ENCODE measurements around the gene BANP. TPM values are rescaled to one million over a fixed set of nuclear protein-coding genes. Genes with fewer than 3 reads are reported as not detected.
"Not testable (repeated sequence)": the region's sequence is repeated elsewhere in the genome, so short reads cannot be mapped to it uniquely, and the experiment has no call there.

BANP gene
- total RNA-seq, 6 experiments from 2014 or later: 15.6 to 19.0 (median 16.2) TPM

DNA sequence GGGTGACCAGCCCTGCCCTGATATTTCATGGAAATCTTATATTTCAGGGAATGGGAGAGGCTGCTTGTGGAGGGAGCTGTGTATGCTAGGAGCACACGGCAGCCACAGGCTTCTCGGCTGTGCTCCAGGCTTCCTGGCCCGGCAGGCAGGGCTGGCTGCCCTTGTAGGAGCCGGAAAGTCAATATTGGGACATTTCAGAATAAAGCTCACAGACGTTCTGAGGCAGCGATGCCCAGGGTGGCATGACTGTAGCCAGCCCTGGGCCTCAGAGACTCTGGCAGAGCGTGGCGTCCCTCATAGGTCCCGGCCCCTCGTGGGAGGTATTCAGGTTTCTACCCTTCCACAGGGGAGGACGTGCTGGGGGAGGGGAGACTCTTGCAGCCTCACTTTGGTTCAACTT is 65.7 kb downstream of the BANP start:
- no peaks in the 10 kb centered on the region for H3K9me3 Mint-ChIP-seq
- peaks cover 15% of the 10 kb centered on the region; the same call in 1 of the 2 replicates for H3K4me1 Mint-ChIP-seq (ENCODE audit: low read depth)
- DNase-seq: no peak
- H3K4me3 Mint-ChIP-seq: no peak overlapping the region
- TF ChIP-seq CTCF (IDR thresholded peaks at IDR 0.05): no peak
- peaks cover 7% of the 10 kb centered on the region; the same call in 1 of the 2 replicates for H3K36me3 Mint-ChIP-seq (ENCODE audit: low read depth)
- H3K27me3 Mint-ChIP-seq (ENCODE audit: insufficient read depth): peaks cover 8% of the 10 kb centered on the region
- no peak overlapping the region for H3K27ac Mint-ChIP-seq

DNA sequence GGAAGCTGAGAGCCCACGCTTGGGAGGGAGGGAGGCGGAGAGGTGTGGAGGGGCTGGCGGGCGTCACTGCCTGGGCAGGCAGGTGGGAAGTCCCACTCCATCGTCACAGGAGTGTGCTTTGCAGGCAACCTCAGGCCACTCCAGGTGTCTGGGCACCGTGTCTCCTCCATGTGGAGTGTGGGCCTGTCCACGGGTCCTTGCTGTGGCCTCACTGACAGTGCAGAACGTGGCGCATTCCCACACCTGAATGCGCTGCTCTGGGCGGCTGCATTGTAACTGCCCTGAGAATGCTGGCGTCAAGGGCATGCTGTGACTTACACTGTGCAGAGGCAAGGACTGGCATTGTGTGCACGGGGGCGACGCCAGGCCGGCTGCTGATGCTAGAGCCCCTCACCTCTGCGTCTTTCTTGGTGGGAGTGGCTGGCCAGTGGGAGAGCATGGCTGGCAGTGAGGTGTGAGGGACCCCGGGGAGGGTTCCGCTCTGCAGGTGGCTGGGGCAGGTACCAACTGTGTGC is 66.4 kb downstream of the BANP start:
- no peaks in the 10 kb centered on the region for H3K9me3 Mint-ChIP-seq
- peaks cover 15% of the 10 kb centered on the region; the same call in 1 of the 2 replicates for H3K4me1 Mint-ChIP-seq (ENCODE audit: low read depth)
- H3K4me3 Mint-ChIP-seq: no peak overlapping the region

DNA sequence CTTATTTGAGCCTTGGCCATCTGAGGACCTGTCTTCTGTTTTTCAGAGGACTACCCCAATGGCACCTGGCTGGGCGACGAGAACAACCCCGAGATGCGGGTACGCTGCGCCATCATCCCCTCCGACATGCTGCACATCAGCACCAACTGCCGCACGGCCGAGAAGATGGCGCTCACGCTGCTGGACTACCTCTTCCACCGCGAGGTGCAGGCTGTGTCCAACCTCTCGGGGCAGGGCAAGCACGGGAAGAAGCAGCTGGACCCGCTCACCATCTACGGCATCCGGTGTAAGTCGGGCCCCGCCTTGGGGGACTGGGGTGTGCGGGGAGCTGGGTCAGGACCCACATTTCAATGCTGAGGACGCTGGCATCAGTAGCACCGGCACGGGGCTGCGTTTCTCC is 67.1 kb downstream of the BANP start:
- DNase-seq; H3K27me3 Mint-ChIP-seq (ENCODE audit: insufficient read depth); H3K27ac Mint-ChIP-seq; H3K4me3 Mint-ChIP-seq; H3K36me3 Mint-ChIP-seq (ENCODE audit: low read depth); H3K9me3 Mint-ChIP-seq: not testable (repeated sequence)
- peaks cover 15% of the 10 kb centered on the region; the same call in 1 of the 2 replicates for H3K4me1 Mint-ChIP-seq (ENCODE audit: low read depth)

More for the DNA sequence above, 66.4 kb downstream of the BANP start:
- no peak for TF ChIP-seq CTCF (IDR thresholded peaks at IDR 0.05)
- Mint-ChIP-seq H3K27me3 (ENCODE audit: insufficient read depth) (peaks cover 8% of the 10 kb centered on the region), H3K36me3 (ENCODE audit: low read depth) (peaks cover 3% of the 10 kb centered on the region; the same call in 1 of the 2 replicates), H3K27ac (no peak overlapping the region)
- DNase-seq: no peak

DNA sequence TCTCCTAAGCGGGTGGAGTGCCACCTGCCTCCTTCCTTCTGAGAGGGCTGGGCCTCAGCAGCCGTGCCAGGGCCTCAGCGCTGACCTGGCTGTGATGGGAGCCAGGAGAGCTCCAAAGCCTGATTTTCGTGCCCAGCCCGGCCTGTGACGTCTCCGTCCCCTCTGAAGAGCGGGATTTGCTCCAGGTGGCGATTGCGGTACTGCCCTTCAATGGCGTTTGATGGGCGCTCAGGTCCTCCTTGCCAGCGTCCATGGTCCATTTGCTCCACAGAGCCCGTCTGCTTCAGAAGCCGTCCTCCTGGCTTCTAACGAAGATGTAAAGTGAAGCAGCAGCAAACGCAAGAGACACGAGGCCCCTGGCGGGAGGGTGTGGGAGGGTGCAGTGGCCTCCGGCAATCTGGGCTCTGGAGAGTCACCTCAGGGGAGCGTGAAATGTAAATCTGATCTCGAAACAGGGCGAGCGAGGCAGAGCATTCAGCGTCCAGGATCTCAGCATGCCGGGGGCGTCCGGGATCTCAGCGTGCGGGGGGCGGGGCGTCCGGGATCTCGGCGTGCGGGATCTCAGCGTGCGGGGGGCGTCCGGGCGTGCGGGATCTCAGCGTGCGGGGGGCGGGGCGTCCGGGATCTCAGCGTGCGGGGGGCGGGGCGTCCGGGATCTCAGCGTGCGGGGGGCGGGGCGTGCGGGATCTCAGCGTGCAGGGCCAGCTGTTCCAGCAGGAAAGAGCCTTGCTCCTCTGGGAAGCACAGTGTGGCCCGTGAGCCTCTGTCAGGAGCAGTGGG is 68.0 kb downstream of the BANP start:
- H3K36me3 Mint-ChIP-seq (ENCODE audit: low read depth); H3K4me3 Mint-ChIP-seq; DNase-seq; H3K27me3 Mint-ChIP-seq (ENCODE audit: insufficient read depth); H3K27ac Mint-ChIP-seq; H3K9me3 Mint-ChIP-seq: not testable (repeated sequence)
- H3K4me1 Mint-ChIP-seq (ENCODE audit: low read depth): peaks cover 15% of the 10 kb centered on the region

GRCh38 chr16:88019821-88020515 is 68.7 kb downstream of the BANP start:
- H3K9me3 Mint-ChIP-seq: no peaks in the 10 kb centered on the region
- peaks cover 16% of the 10 kb centered on the region for H3K4me1 Mint-ChIP-seq (ENCODE audit: low read depth)
- no peak overlapping the region for H3K4me3 Mint-ChIP-seq
- peaks cover 2% of the 10 kb centered on the region for H3K27me3 Mint-ChIP-seq (ENCODE audit: insufficient read depth)
- no peak for TF ChIP-seq CTCF (IDR thresholded peaks at IDR 0.05)
- peaks cover 5% of the 10 kb centered on the region; the same call in 1 of the 2 replicates for H3K36me3 Mint-ChIP-seq (ENCODE audit: low read depth)
- no peak for DNase-seq
- no peak overlapping the region for H3K27ac Mint-ChIP-seq

DNA sequence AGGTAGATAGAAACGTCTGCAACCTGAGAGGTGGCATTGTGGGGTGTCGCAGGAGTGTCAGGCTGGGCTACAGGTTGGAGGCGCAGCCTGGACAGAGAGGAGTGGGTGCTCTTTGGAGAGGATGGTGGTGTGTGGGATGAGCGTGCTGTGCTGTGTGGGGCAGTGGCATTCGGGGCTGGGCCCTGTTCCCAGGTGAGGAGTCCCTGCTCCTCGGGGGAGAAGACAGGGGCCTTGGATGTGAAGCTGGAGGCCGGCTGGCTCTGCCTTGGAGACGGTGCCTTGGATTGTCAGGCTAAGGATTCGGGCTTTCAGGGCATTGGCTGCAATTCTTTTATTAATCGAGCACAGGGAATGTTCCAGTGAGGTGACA is 69.3 kb downstream of the BANP start:
- H3K4me1 Mint-ChIP-seq (ENCODE audit: low read depth): peaks cover 21% of the 10 kb centered on the region
- TF ChIP-seq CTCF (IDR thresholded peaks at IDR 0.05): no peak
- no peak for DNase-seq
- peaks cover 2% of the 10 kb centered on the region for H3K27me3 Mint-ChIP-seq (ENCODE audit: insufficient read depth)
- no peak overlapping the region for H3K4me3 Mint-ChIP-seq
- H3K27ac Mint-ChIP-seq: no peak overlapping the region
- H3K36me3 Mint-ChIP-seq (ENCODE audit: low read depth): peaks cover 5% of the 10 kb centered on the region; the same call in 1 of the 2 replicates
- H3K9me3 Mint-ChIP-seq: no peaks in the 10 kb centered on the region

DNA sequence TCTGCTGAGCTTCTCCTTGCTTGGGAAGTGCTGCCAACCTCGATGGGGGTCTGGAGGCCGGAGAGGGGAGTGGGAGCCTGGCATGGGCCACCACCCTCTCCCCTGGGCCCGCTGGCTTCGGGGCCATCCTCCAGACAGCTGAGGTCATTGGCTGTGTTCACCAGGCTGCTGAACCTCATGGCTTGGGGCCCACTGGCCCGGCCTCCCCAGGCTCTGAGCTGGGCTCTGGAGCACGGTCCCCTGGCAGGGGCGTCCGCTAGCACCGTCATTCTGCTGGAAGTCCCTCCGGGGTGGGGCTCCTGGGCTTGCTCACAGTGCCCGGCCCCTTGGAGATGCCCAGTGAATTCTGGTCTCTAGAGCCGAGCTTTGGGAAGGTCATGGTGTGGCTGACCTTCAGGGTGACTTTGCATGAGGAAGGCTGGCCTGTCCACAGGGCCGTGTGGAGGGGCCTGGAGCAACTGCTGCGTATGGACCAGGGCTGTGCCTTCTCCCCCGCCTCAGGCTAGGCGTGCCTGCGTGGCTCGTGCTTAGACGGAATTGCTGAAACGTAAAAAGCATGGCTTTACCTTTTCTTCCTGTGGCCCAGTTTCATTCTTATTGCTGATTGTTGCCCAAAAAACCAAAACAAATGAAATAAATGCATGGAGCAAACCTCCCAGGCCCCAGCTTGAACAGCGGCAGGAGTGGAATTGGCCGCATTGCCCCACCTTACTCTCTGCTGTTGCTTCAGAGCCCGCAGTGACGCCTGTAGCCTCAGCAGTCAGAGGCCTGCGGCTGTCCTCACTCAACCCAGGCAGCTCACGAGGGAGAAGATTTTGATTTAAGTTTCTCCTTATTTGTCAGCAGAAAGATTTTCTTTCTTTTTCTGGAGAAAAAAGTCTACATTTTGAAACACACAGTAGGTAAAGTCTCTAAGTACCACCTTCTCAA is 70.1 kb downstream of the BANP start:
- H3K27ac Mint-ChIP-seq; H3K4me3 Mint-ChIP-seq; DNase-seq; H3K36me3 Mint-ChIP-seq (ENCODE audit: low read depth); H3K27me3 Mint-ChIP-seq (ENCODE audit: insufficient read depth); H3K9me3 Mint-ChIP-seq: not testable (repeated sequence)
- H3K4me1 Mint-ChIP-seq (ENCODE audit: low read depth): peaks cover 25% of the 10 kb centered on the region
